Caki2 (cell line): ENCODE results near the gene OSBPL10. TPM values are rescaled to one million over a fixed set of nuclear protein-coding genes. Genes with fewer than 3 reads are reported as not detected.

ENCODE experiments used
- DNase-seq: peaks from one replicate; pipeline ENCODE4 v3.0.0-alpha.2; 2015; ENCODE audit warnings: low read depth
- in situ Hi-C: cut with HindIII; loops from 2 replicates; pipeline ENCODE4 v1.10.0; 2016; ENCODE audit warnings: low sequenced_read_pairs, low pct_unique_long_range_greater_than_20kb, mixed read lengths
- total RNA-seq: library from RNA; depleted of rRNA; stranded (reverse); fragments of >200 nt; shearing (Covaris generic); gene quantifications from 2 replicates; pipeline ENCODE4 v1.2.3, GENCODE V29; 2014; ENCODE audit warnings: low replicate concordance

OSBPL10 gene
- total RNA-seq, 1 experiment from 2014 or later: 74.7 TPM

DNA sequence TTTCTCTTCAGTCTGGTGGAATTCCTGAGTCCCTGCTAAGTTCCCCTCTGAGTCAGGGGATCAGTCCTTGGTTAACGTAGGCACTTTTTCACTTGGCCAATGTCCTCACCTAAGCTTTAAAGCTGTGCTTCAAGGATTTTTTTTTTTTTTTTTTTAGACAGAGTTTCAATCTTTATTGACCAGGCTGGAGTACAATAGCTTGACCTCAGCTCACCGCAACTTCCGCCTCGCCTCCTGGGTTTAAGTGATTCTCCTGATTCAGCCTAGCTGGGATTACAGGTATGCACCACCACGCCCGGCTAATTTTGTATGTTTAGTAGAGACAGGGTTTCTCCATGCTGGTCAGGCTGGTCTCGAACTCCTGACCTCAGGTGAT, 228.0 kb downstream of the OSBPL10 start:
- in situ Hi-C loops: no loop called here

GRCh38 chr3:31752305-31753049, 228.6 kb downstream of the OSBPL10 start:
- in situ Hi-C loops: no loop called here
- DNase-seq: no peak

More for the DNA sequence above, 228.0 kb downstream of the OSBPL10 start:
- no peak for DNase-seq

DNA sequence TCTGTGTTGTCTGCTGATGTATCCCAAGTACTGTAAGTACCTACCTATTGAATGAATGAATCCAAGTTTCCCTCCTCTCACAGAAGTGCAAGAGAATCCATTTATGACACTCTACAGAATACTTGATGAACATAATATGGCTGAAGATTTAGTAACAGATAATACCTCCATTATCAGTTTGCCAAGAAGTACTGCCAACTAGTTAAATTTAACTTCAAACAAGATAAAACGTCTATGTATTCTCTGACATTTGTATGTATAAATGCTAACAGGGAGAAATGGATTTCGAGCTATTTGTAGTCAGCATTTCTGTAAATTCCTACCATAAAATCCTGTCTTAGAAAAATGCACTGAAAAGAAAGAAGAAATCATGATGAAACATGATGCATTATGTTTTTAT, 230.7 kb downstream of the OSBPL10 start:
- DNase-seq: no peak
- in situ Hi-C loops: no loop called here

- in situ Hi-C loops: no loop called here
- DNase-seq: no peak
Observed at GRCh38 chr3:31748933-31749295, 232.1 kb downstream of the OSBPL10 start.

DNA sequence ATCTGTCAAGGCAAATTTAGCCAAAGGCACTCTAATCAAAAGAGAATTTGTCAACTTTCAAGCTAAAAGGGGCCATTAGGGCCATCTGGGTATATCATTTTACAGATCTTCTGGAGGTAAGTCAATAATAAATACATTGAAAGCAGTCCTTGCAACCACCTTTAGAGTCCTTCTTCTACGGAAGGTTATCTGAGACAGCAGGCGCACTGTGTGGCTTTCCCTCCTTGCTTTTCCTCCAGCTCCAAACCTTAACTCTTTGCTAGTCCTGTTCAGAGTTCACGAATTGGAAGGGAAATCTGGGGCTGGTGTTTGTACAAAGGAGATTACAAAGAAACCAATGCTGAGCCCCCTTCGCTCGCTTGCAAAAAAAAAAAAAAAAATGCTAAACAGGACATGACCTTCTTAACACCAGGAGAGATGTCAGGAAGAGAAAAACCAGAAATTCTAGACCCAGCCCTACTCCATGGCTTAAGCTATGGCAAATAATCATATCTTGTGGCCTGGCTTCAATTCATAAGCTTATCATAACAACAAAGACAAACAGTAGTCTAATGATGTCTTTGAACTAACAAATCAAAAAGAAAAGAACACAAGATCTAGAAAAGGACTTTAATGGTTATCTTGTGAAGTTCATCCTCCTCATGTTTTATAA, 232.7 kb downstream of the OSBPL10 start:
- DNase-seq: no peak

DNA sequence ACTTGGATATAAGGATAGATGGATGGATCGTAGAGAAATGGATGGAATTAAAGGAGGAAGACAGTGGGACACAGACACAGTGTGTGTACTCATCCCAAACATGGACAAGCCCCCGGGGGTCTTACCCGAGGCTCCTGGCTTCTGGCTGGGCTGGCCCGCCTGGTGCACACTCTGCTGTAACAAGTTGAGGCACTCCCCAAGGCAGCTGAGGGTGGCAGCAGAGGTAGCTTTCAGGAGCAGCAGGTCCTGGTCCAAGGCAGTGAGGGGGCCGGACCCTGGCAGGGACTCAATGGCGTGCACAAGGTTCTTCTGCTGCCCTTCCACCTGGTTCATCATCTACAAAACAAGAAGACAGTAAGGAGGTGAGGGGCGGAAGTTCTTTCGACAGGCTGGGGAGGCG, 233.3 kb downstream of the OSBPL10 start:
- in situ Hi-C loops: no loop called here
- DNase-seq: no peak

More for the DNA sequence above, 232.7 kb downstream of the OSBPL10 start:
- in situ Hi-C loops: no loop called here

DNA sequence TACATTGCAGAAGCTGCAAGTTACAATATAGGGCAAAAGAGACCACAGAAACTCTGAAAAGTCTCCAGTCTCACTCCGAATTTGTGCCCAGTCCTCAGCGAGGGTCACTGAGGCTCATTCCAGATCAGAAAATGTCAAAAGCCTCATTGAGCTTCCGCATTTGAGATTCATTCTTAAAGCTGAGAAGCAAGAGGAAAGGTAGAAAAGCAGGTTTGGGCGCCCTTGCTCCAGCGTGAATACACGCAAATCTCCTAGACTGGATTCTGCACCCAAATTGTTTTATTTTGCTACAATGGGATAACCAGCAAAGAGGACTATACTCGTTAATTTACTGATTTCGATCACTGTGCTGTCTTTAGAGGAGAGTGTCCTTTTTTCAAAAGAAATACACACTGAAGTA, 236.1 kb downstream of the OSBPL10 start:
- in situ Hi-C loops: no loop called here
- DNase-seq: no peak

DNA sequence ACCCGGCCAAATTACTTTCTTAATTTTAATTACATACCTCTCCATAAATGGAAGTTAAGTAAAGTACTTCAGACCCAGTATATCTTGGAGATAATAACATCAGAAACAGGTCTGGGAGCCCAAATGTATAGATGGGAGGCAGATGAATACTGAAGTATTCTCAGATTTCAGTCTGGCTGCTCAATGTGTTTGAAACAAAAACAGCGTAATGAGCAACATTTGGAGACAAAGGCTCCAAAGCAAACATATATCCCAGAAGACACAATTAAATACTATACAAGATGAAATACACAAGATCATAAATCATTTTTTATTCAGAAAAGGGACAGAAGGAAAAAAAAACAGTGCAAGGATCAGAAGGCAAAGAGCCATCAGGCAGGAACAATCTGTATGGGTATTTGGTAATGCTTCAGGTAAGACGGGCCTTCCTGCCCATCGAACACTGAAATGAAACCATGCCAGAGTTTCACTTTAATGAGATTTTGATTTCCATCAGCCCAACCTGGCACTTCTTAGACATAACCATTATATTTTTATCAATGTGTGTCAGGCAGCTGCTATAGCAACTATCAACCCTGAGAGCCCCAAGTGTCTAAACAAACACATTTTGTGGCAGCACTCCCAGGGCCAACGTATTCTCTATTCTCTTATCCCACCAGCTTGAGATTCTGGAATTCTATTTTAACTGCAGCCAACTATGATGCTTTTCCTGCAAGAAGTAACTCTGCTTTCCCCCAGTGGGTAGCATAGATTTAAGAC, 237.6 kb downstream of the OSBPL10 start:
- in situ Hi-C loops: no loop called here
- no peak for DNase-seq

DNA sequence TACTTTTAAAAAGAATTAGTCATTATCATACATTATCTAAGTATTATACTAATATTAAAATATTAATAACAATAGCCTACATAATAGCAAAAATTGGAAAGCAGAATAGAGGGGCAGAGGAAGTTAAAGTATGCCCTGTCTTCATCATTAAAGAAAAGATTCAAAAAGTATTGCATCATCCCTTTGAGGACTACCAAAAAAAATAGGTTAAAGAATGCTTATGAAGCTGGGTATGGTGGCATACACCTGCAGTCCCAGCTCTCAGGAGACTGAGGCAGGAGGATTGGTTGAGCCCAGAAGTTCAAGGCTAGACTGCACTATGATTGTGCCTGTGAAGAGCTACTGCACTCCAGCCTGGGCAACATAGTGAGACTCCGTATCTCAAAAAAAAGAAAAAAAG, 240.7 kb downstream of the OSBPL10 start:
- DNase-seq: no peak
- in situ Hi-C loops: no loop called here

GRCh38 chr3:31738412-31738811, 242.7 kb downstream of the OSBPL10 start:
- in situ Hi-C loops: no loop called here
- DNase-seq: no peak

DNA sequence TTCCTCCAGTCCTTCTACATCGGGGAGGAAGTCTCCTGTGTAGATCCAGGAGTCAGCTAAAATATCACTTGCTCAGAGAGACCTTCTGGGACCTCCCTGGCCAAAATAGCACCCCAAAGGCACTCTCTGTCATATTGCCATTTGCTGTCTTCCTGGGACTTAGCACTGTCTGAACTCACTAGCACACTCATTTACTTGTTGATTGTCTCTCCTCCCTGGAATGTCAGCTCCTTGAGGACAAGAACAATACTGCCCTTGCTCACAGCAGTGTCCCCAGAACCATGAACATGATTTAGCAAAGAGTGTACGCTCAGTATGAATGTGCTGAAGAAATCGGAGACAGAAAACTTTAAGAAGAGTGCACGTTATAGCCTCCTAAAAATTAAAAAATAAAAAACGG, 245.4 kb downstream of the OSBPL10 start:
- in situ Hi-C loops: no loop called here
- DNase-seq: no peak

GRCh38 chr3:31733234-31733667, 247.8 kb downstream of the OSBPL10 start:
- in situ Hi-C loops: no loop called here

GRCh38 chr3:31732548-31732947, 248.5 kb downstream of the OSBPL10 start:
- DNase-seq: no peak
- in situ Hi-C loops: no loop called here

More at GRCh38 chr3:31733234-31733667, 247.8 kb downstream of the OSBPL10 start:
- DNase-seq: peak; percentile 19

- DNase-seq: no peak
- in situ Hi-C loops: no loop called here
Observed at GRCh38 chr3:31729573-31729972, 251.5 kb downstream of the OSBPL10 start.

DNA sequence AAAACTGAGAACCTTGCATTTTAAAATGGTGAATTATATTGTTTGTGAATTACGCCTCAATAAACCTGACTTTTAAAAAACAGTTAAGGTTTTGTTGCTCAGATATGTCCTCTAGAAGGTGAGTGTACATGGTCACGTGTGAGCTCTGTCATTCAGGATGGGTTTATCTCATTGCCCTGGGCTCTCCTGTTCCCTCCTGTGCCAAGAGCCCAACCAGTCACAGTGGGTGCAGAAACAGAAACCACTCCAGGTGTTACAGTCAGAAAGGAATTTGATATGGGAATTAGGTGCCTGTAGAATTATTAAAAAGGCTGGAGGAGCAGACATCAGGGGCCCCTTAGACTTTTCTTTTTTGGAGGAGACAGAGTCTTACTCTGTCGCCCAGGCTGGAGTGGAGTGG, 252.0 kb downstream of the OSBPL10 start:
- in situ Hi-C loops: no loop called here
- DNase-seq: no peak

GRCh38 chr3:31728403-31728802, 252.7 kb downstream of the OSBPL10 start:
- DNase-seq: no peak

GRCh38 chr3:31725976-31726375, 255.1 kb downstream of the OSBPL10 start:
- no peak for DNase-seq
- in situ Hi-C loops: no loop called here

More at GRCh38 chr3:31728403-31728802, 252.7 kb downstream of the OSBPL10 start:
- in situ Hi-C loops: no loop called here

GRCh38 chr3:31725568-31725967, 255.5 kb downstream of the OSBPL10 start:
- in situ Hi-C loops: no loop called here
- no peak for DNase-seq

DNA sequence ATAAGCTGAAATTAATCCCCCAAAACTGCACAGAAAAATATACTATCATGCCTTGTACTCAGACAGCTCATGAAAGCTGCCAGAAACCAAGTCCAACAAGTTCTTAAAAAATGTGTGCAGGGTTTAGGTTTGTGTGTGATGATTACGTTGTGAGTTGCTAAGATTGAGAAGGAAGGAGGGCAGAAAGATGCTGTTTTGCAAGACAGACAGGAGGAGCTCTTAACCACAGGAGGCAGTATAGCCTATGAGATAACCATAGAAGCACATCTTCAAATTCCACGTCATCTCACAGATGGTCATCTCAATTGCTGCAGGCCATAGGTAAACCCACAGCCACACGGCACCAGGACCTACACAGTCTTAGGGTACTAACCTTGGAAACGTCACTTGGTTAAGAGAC, 256.4 kb downstream of the OSBPL10 start:
- in situ Hi-C loops: no loop called here
- no peak for DNase-seq
